DND-41 (cell line): ENCODE measurements around the gene CLPTM1L.
A peak's percentile ranks its signal among the peaks of the same experiment; 100 is the strongest.

Experiments
- ATAC-seq: fragments of 200-7000 bp; cut with Tn5 transposase; 3 replicates; pipeline ENCODE4 v1.9.1; 2021; ENCODE audit warnings: low read depth; ENCODE audit not compliant: insufficient read depth
- DNase-seq: peaks from one replicate; pipeline ENCODE4 v3.0.0-alpha.2; 2020
- H2AFZ ChIP-seq: 2 replicates; pipeline ENCODE4 v1.6.0; 2012; ENCODE audit warnings: low read depth, low read length
- H3K27ac ChIP-seq: 2 replicates; pipeline ENCODE4 v1.5.1; 2012; ENCODE audit warnings: low read length, inconsistent platforms
- H3K27me3 ChIP-seq: fragments of 200-600 bp; sonication (generic); 2 replicates; pipeline ENCODE4 v1.6.0; 2012; ENCODE audit warnings: low read length, mild to moderate bottlenecking, inconsistent platforms; ENCODE audit not compliant: insufficient read depth, poor library complexity
- H3K36me3 ChIP-seq: 2 replicates; pipeline ENCODE4 v1.5.1; 2012; ENCODE audit warnings: low read length, inconsistent platforms; ENCODE audit not compliant: insufficient read depth
- H3K4me1 ChIP-seq: 2 replicates; pipeline ENCODE4 v1.5.1; 2012; ENCODE audit warnings: mild to moderate bottlenecking, low read length; ENCODE audit not compliant: insufficient read depth
- H3K4me2 ChIP-seq: 2 replicates; pipeline ENCODE4 v1.6.0; 2012; ENCODE audit warnings: mild to moderate bottlenecking, moderate library complexity, low read length, inconsistent platforms; ENCODE audit not compliant: insufficient read depth
- H3K4me3 ChIP-seq, 2 experiments: fragments of 200-600 bp in 1 of 2; shearing (Covaris generic) in 1 of 2; 2 replicates each; pipeline ENCODE4 v1.5.1; 2012 to 2016; ENCODE audit warnings: inconsistent platforms in 2 of 2, low read length in 2 of 2, mild to moderate bottlenecking in 2 of 2, low read depth in 1 of 2, moderate library complexity in 1 of 2
- H3K79me2 ChIP-seq: 2 replicates; pipeline ENCODE4 v1.6.0; 2012; ENCODE audit warnings: low read length, inconsistent platforms; ENCODE audit not compliant: insufficient read depth
- H3K9ac ChIP-seq: 2 replicates; pipeline ENCODE4 v1.6.0; 2012; ENCODE audit warnings: low read depth, mild to moderate bottlenecking, inconsistent platforms, low read length, moderate library complexity
- H3K9me3 ChIP-seq: 2 replicates; pipeline ENCODE4 v1.5.1; 2012; ENCODE audit warnings: low read length, moderate library complexity, mild to moderate bottlenecking, inconsistent platforms; ENCODE audit not compliant: insufficient read depth, severe bottlenecking
- H4K20me1 ChIP-seq: 2 replicates; pipeline ENCODE4 v1.6.0; 2012; ENCODE audit warnings: low read length; ENCODE audit not compliant: insufficient read depth
- CTCF ChIP-seq: IDR thresholded peaks from 2 replicates; pipeline ENCODE4 v1.5.1; 2012; ENCODE audit warnings: borderline replicate concordance, low read length, moderate library complexity, mild to moderate bottlenecking; ENCODE audit not compliant: poor library complexity, severe bottlenecking; ENCODE audit errors: extremely low read depth
- EZH2 ChIP-seq: IDR thresholded peaks from 3 replicates; pipeline ENCODE4 v1.6.1; 2012; ENCODE audit warnings: borderline replicate concordance, low read depth, mild to moderate bottlenecking, moderate library complexity, low read length, inconsistent platforms; ENCODE audit not compliant: severe bottlenecking

CLPTM1L gene

DNA sequence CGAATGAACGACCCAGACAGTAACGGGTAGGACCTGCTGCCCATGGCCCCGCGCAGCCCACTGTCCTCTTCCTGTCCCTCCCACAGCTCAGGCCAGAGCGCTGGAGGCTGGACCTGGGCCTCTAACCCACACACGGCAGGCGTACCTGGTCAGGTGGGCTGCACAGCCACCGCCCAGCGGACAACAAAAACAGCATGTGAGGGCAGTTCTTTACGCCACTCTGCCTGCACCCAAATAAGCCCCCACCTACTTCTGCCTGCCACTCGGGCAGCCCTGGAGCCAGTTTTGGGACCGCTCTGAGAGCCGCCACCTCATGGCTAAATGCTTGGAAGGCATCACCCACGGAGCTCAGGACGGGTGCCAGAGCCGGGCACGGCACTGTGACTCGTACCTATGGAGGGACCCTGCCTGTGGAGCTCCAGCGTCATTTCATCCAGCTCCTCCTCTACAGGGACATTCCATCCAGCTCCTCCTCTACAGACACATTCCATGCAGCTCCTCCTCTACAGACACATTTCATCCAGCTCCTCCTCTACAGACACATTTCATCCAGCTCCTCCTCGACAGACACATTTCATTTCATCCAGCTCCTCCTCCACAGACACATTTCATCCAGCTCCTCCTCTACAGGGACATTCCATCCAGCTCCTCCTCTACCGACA, 18.9 kb downstream of the CLPTM1L start:
- H4K20me1 ChIP-seq, result peaks cover 41% of the 10 kb centered on the region
- no peaks in the 10 kb centered on the region for H3K9me3 ChIP-seq
- H2AFZ ChIP-seq, result no peak overlapping the region
- peak overlapping the region; percentile 13; the same call in 1 of the 2 replicates for H3K27ac ChIP-seq
- no peak for TF ChIP-seq EZH2
- TF ChIP-seq CTCF, result no peak
- no peak overlapping the region for H3K4me3 ChIP-seq
- no peak overlapping the region for H3K4me2 ChIP-seq
- no peaks in the 10 kb centered on the region for H3K27me3 ChIP-seq
- ATAC-seq (no peak), DNase-seq (no peak)
- H3K9ac ChIP-seq, result no peak overlapping the region
- H3K79me2 ChIP-seq, result peaks cover 59% of the 10 kb centered on the region
- peaks cover 81% of the 10 kb centered on the region for H3K36me3 ChIP-seq
- peaks cover 29% of the 10 kb centered on the region for H3K4me1 ChIP-seq

DNA sequence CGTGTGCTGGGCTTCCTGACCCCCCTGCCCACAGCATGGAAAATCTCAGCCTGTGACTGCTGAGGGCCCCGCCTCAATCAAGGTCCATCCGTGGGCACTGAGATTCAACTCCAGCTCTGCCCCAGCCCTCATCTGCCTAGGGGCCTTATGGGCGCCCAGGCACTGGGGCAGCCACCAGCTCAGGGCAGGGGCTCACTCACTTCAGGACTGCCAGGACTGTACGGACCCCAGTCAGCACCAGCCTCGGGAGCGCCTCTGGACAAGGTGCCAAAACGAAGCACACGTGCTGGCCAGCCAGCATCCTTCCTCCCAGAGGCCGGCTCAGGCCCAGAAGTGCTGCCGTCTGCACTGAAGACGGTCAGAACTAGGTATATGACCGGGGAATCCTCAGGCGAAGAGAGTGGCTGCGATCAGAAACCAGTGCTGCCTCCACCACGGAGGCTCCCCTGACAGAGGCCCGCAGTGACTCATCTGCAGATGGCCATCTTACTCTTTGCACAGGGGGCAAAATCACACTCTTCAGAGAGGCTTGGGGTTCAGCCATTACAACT, 19.6 kb downstream of the CLPTM1L start:
- H3K27ac ChIP-seq, result 0 out of 2 replicates have a peak overlapping the region, but pooled peaks have one; percentile 3
- no peak for TF ChIP-seq CTCF
- no peak overlapping the region for H3K4me2 ChIP-seq
- H3K36me3 ChIP-seq, result peaks cover 81% of the 10 kb centered on the region
- no peaks in the 10 kb centered on the region for H3K9me3 ChIP-seq
- no peak overlapping the region for H2AFZ ChIP-seq
- peaks cover 33% of the 10 kb centered on the region for H4K20me1 ChIP-seq
- ATAC-seq (no peak), DNase-seq (no peak)
- H3K4me1 ChIP-seq, result peaks cover 34% of the 10 kb centered on the region
- no peak overlapping the region for H3K4me3 ChIP-seq
- H3K79me2 ChIP-seq, result peaks cover 55% of the 10 kb centered on the region
- H3K27me3 ChIP-seq, result no peaks in the 10 kb centered on the region
- H3K9ac ChIP-seq, result no peak overlapping the region

DNA sequence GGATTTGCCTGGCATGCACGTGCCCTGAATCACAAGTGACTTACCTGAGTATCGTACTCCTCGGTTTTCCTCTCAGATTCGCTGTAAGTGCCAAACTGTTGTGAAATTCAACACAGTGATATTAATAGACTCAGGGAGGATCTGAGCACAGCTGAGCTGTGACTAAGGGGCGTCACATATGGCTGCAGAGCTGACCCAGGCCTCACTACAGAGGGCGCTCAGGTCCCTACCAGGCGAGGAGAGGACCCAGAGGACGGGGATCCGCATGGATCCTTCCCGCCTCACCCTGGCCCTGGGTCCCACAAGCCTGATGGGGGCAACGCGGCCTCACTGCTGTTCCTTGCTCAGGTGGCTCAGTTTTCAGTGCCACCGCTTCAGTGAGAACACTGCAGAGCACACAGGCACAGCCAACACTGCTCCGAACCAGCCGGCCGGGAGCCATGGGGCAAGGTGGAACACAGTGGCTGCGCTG, 20.1 kb downstream of the CLPTM1L start:
- H3K27ac ChIP-seq, result 0 out of 2 replicates have a peak overlapping the region, but pooled peaks have one; percentile 3
- H3K79me2 ChIP-seq, result peaks cover 52% of the 10 kb centered on the region
- no peak overlapping the region for H3K4me2 ChIP-seq
- no peak overlapping the region for H2AFZ ChIP-seq
- no peaks in the 10 kb centered on the region for H3K27me3 ChIP-seq
- TF ChIP-seq EZH2 (no peak), CTCF (no peak)
- peaks cover 81% of the 10 kb centered on the region for H3K36me3 ChIP-seq
- H3K9ac ChIP-seq, result no peak overlapping the region
- H3K9me3 ChIP-seq, result no peaks in the 10 kb centered on the region
- DNase-seq, result no peak
- no peak overlapping the region for H3K4me3 ChIP-seq
- H3K4me1 ChIP-seq, result peaks cover 39% of the 10 kb centered on the region
- ATAC-seq, result no peak
- peaks cover 29% of the 10 kb centered on the region for H4K20me1 ChIP-seq
